Keratinocyte (primary cell): Measurements from ENCODE around the gene TFAP2B. TPM values are rescaled to one million over a fixed set of nuclear protein-coding genes. Genes with fewer than 3 reads are reported as not detected.

ENCODE experiments used
- DNase-seq: peaks from one replicate; pipeline ENCODE4 v3.0.0-alpha.2; 2011; ENCODE audit warnings: low read depth, missing footprints, low spot score
- FAIRE-seq: peaks from 2 replicates; lab custom pipeline; 2011; peaks lifted over from hg19 to GRCh38; lab: Jason Lieb, UNC
- H2AFZ ChIP-seq: 2 replicates; pipeline ENCODE4 v1.6.0; 2012; ENCODE audit warnings: low read length, control low read depth, inconsistent platforms; ENCODE audit not compliant: control insufficient read depth
- H3K27ac ChIP-seq: 2 replicates; pipeline ENCODE4 v1.5.1; 2011; ENCODE audit warnings: low read length; ENCODE audit not compliant: control insufficient read depth, insufficient read depth
- H3K27me3 ChIP-seq: 3 replicates; pipeline ENCODE4 v1.6.0; 2011; ENCODE audit warnings: low read length; ENCODE audit not compliant: control insufficient read depth, insufficient read depth; ENCODE audit errors: extremely low read depth
- H3K36me3 ChIP-seq, 2 experiments: 2 replicates in 1 of 2; 3 replicates in 1 of 2; pipeline ENCODE4 v1.5.1; 2011; ENCODE audit warnings: low read length in 2 of 2, mild to moderate bottlenecking in 1 of 2; ENCODE audit not compliant: control insufficient read depth in 2 of 2, insufficient read depth in 2 of 2; ENCODE audit errors: extremely low read depth in 1 of 2
- H3K4me1 ChIP-seq: 3 replicates; pipeline ENCODE4 v1.5.1; 2011; ENCODE audit warnings: low read length; ENCODE audit not compliant: control insufficient read depth, insufficient read depth; ENCODE audit errors: extremely low read depth
- H3K4me2 ChIP-seq: 3 replicates; pipeline ENCODE4 v1.6.0; 2011; ENCODE audit warnings: low read depth, low read length; ENCODE audit not compliant: control insufficient read depth, insufficient read depth; ENCODE audit errors: extremely low read depth
- H3K4me3 ChIP-seq, 3 experiments: fragments of 200-600 bp in 1 of 3; sonication (generic) in 1 of 3; 2 replicates in 2 of 3; 3 replicates in 1 of 3; pipeline ENCODE4 v1.5.1; 2011 to 2016; ENCODE audit warnings: low read length in 3 of 3, mild to moderate bottlenecking in 3 of 3, control low read depth in 2 of 3, inconsistent platforms in 1 of 3, low read depth in 1 of 3, mixed read lengths in 1 of 3, mixed run types in 1 of 3, moderate library complexity in 1 of 3; ENCODE audit not compliant: control insufficient read depth in 2 of 3, insufficient read depth in 2 of 3; ENCODE audit errors: extremely low read depth in 1 of 3
- H3K79me2 ChIP-seq: 2 replicates; pipeline ENCODE4 v1.6.0; 2012; ENCODE audit warnings: low read length; ENCODE audit not compliant: control insufficient read depth, insufficient read depth
- H3K9ac ChIP-seq: 3 replicates; pipeline ENCODE4 v1.6.0; 2011; ENCODE audit warnings: low read length; ENCODE audit not compliant: control insufficient read depth, insufficient read depth; ENCODE audit errors: extremely low read depth
- H3K9me1 ChIP-seq: 3 replicates; pipeline ENCODE4 v1.6.0; 2011; ENCODE audit warnings: low read length; ENCODE audit not compliant: control insufficient read depth, insufficient read depth; ENCODE audit errors: extremely low read depth
- H3K9me3 ChIP-seq: 2 replicates; pipeline ENCODE4 v1.5.1; 2012; ENCODE audit warnings: low read depth, low read length; ENCODE audit not compliant: control insufficient read depth
- H4K20me1 ChIP-seq: 3 replicates; pipeline ENCODE4 v1.6.0; 2011; ENCODE audit warnings: low read length; ENCODE audit not compliant: control insufficient read depth, insufficient read depth; ENCODE audit errors: extremely low read depth
- CTCF ChIP-seq, 3 experiments: IDR thresholded peaks in 1 of 3; conservative IDR thresholded peaks in 1 of 3; optimal IDR thresholded peaks in 1 of 3; 2 replicates in 2 of 3; 3 replicates in 1 of 3; pipeline versions ENCODE3 to v1.5.1; 2011; ENCODE audit warnings: low read length in 3 of 3, mild to moderate bottlenecking in 3 of 3, moderate library complexity in 2 of 3, control low read depth in 1 of 3, inconsistent platforms in 1 of 3; ENCODE audit not compliant: insufficient read depth in 2 of 3; ENCODE audit errors: extremely low read depth in 1 of 3
- EZH2 ChIP-seq: IDR thresholded peaks from one replicate; pipeline ENCODE4 v1.6.1; 2012; ENCODE audit warnings: inconsistent platforms, mild to moderate bottlenecking, low read length, moderate library complexity
- dilution Hi-C: fragments of 300-500 bp; cut with MboI; formaldehyde crosslinking; loops from one replicate; pipeline ENCODE4 v1.7.0; 2020; ENCODE audit warnings: low sequenced_read_pairs; ENCODE audit not compliant: extremely low pct_ligation_motif_present
- polyA plus RNA-seq, 5 experiments: library from polyadenylated mRNA; depleted of rRNA in 3 of 5; stranded (reverse) in 3 of 5; stranded (forward) in 1 of 5; unstranded in 1 of 5; fragments of >200 nt; gene quantifications; 1 replicate in 1 of 5; 2 replicates in 3 of 5; 3 replicates in 1 of 5; pipeline versions ENCODE4 v1.2.1 to v1.2.3, GENCODE V29; 2011 to 2012; ENCODE audit warnings: missing spikeins in 2 of 5, low read depth in 1 of 5, low replicate concordance in 1 of 5

Gene TFAP2B
- polyA plus RNA-seq, 1 donor (not counting 4 experiments of a cell fraction or from before 2014, with no cell fraction given), result 0.01 TPM

GRCh38 chr6:50862176-50862575 is 43.5 kb downstream of the TFAP2B start:
- H3K4me1 ChIP-seq, result no peaks in the 10 kb centered on the region
- no peaks in the 10 kb centered on the region for H4K20me1 ChIP-seq
- no peak overlapping the region for H3K4me2 ChIP-seq
- DNase-seq, result no peak
- dilution Hi-C loops, result no loop called here
- no peak overlapping the region for H2AFZ ChIP-seq
- H3K9me1 ChIP-seq, result no peaks in the 10 kb centered on the region
- H3K27ac ChIP-seq, result no peak overlapping the region
- H3K9ac ChIP-seq, result no peak overlapping the region
- no peak for FAIRE-seq
- H3K79me2 ChIP-seq, result no peaks in the 10 kb centered on the region
- TF ChIP-seq EZH2 (no peak), CTCF (optimal IDR thresholded peaks at IDR 0.05 in 1 of 3, IDR thresholded peaks at IDR 0.05 in 1 of 3, conservative IDR thresholded peaks at IDR 0.05 in 1 of 3; ENCODE audit: extremely low read depth in 1 of 3, insufficient read depth in 2 of 3, low read length in 3 of 3) (no peak)
- H3K4me3 ChIP-seq, result no peak overlapping the region
- H3K36me3 ChIP-seq, result no peaks in the 10 kb centered on the region
- H3K27me3 ChIP-seq, result no peaks in the 10 kb centered on the region
- H3K9me3 ChIP-seq, result no peaks in the 10 kb centered on the region

GRCh38 chr6:50864601-50865000 is 45.9 kb downstream of the TFAP2B start:
- DNase-seq (no peak), FAIRE-seq (no peak)
- H3K27me3 ChIP-seq, result no peaks in the 10 kb centered on the region

More at GRCh38 chr6:50864601-50865000, 45.9 kb downstream of the TFAP2B start:
- H3K4me2 ChIP-seq, result no peak overlapping the region
- H3K79me2 ChIP-seq, result no peaks in the 10 kb centered on the region
- H2AFZ ChIP-seq, result no peak overlapping the region
- dilution Hi-C loops, result no loop called here
- H3K9ac ChIP-seq, result no peak overlapping the region
- no peaks in the 10 kb centered on the region for H3K9me1 ChIP-seq
- H3K4me3 ChIP-seq, result no peak overlapping the region
- no peaks in the 10 kb centered on the region for H3K4me1 ChIP-seq
- no peak overlapping the region for H3K27ac ChIP-seq
- no peaks in the 10 kb centered on the region for H3K36me3 ChIP-seq
- no peaks in the 10 kb centered on the region for H4K20me1 ChIP-seq
- no peaks in the 10 kb centered on the region for H3K9me3 ChIP-seq
- no peak for TF ChIP-seq EZH2
- TF ChIP-seq CTCF (optimal IDR thresholded peaks at IDR 0.05 in 1 of 3, IDR thresholded peaks at IDR 0.05 in 1 of 3, conservative IDR thresholded peaks at IDR 0.05 in 1 of 3; ENCODE audit: extremely low read depth in 1 of 3, insufficient read depth in 2 of 3, low read length in 3 of 3), result no peak
